ENCODE measurements around the gene IHH. TPM values are rescaled to one million over a fixed set of nuclear protein-coding genes. Genes with fewer than 3 reads are reported as not detected.

Gene IHH
- total RNA-seq, 1 experiment from 2014 or later = 0.07 TPM

DNA sequence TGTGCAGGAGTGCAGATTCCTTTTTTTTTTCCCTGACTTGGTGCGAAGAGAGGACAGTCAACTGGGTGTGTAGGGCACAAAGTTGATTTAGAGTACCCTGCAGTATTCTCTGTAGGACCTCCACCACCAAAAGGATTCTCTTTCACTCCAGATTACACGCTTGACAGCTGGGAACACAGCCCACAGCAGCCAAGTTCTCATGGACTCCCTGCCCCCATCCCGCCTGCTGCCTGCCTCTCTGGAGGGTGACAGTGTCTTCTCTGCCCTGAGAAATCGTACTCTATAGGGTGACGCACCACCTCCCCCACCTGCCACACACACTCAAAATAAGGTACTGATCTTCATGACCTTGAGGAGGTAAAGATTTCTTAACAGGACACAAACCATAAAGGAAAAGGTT is 26.6 kb upstream of the IHH start:
- no peak for TF ChIP-seq CTCF (conservative IDR thresholded peaks at IDR 0.05; ENCODE audit: low read depth, low read length)
- no peak for TF ChIP-seq EZH2 (IDR thresholded peaks at IDR 0.05; ENCODE audit: low read length, unreplicated experiment)
- TF ChIP-seq EZH2phosphoT487 (IDR thresholded peaks at IDR 0.05; ENCODE audit: borderline replicate concordance, low read length) = no peak
- BruUV-seq (replicated peaks) = no TSS peak
- H4K20me1 ChIP-seq (ENCODE audit: low read length) = no peaks in the 10 kb centered on the region
- H3K9me2 ChIP-seq (replicated peaks; ENCODE audit: low read length) = no peaks in the 10 kb centered on the region
- no peak overlapping the region for H3K27ac ChIP-seq (ENCODE audit: low read length)
- H3K27me3 ChIP-seq (ENCODE audit: low read length) = no peaks in the 10 kb centered on the region
- no peak overlapping the region for H2AFZ ChIP-seq (ENCODE audit: low read length)
- no peak overlapping the region for H3K4me2 ChIP-seq (ENCODE audit: low read length)
- H3K9me3 ChIP-seq (ENCODE audit: low read length) = no peaks in the 10 kb centered on the region
- ATAC-seq (no peak), DNase-seq (no peak)
- CTCF ChIA-PET = no interaction called here
- H3K79me2 ChIP-seq (ENCODE audit: low read length) = no peaks in the 10 kb centered on the region
- H3K4me1 ChIP-seq (ENCODE audit: insufficient read depth, low read length) = no peaks in the 10 kb centered on the region
- POLR2A ChIA-PET (ENCODE audit: unreplicated experiment) = no interaction called here
- H3K4me3 ChIP-seq (ENCODE audit: low read length) = no peak overlapping the region
- no peak overlapping the region for H3K9ac ChIP-seq (ENCODE audit: low read length)
- H3F3A ChIP-seq (ENCODE audit: low read length, unreplicated experiment) = no peaks in the 10 kb centered on the region
- H3K36me3 ChIP-seq (ENCODE audit: low read depth, low read length) = no peaks in the 10 kb centered on the region
- intact Hi-C loops (cut with micrococcal nuclease) = no loop called here

GRCh38 chr2:219086196-219086595 is 25.5 kb upstream of the IHH start:
- DNase-seq = no peak
- POLR2A ChIA-PET (ENCODE audit: unreplicated experiment) = no interaction called here
- H2AFZ ChIP-seq (ENCODE audit: low read length) = no peak overlapping the region
- no peak overlapping the region for H3K27ac ChIP-seq (ENCODE audit: low read length)
- no peaks in the 10 kb centered on the region for H3K36me3 ChIP-seq (ENCODE audit: low read depth, low read length)
- H3K9ac ChIP-seq (ENCODE audit: low read length) = no peak overlapping the region
- no TSS peak for BruUV-seq (replicated peaks)
- H3K4me2 ChIP-seq (ENCODE audit: low read length) = no peak overlapping the region
- no peaks in the 10 kb centered on the region for H3K9me2 ChIP-seq (replicated peaks; ENCODE audit: low read length)
- ATAC-seq = no peak
- intact Hi-C loops (cut with micrococcal nuclease) = no loop called here
- no peaks in the 10 kb centered on the region for H3K9me3 ChIP-seq (ENCODE audit: low read length)
- CTCF ChIA-PET = no interaction called here
- H3F3A ChIP-seq (ENCODE audit: low read length, unreplicated experiment) = no peaks in the 10 kb centered on the region
- no peaks in the 10 kb centered on the region for H3K4me1 ChIP-seq (ENCODE audit: insufficient read depth, low read length)
- TF ChIP-seq CTCF (conservative IDR thresholded peaks at IDR 0.05; ENCODE audit: low read depth, low read length) = no peak
- TF ChIP-seq EZH2phosphoT487 (IDR thresholded peaks at IDR 0.05; ENCODE audit: borderline replicate concordance, low read length) = no peak
- no peak for TF ChIP-seq EZH2 (IDR thresholded peaks at IDR 0.05; ENCODE audit: low read length, unreplicated experiment)
- H3K4me3 ChIP-seq (ENCODE audit: low read length) = no peak overlapping the region
- H3K27me3 ChIP-seq (ENCODE audit: low read length) = no peaks in the 10 kb centered on the region
- H4K20me1 ChIP-seq (ENCODE audit: low read length) = no peaks in the 10 kb centered on the region
- no peaks in the 10 kb centered on the region for H3K79me2 ChIP-seq (ENCODE audit: low read length)

DNA sequence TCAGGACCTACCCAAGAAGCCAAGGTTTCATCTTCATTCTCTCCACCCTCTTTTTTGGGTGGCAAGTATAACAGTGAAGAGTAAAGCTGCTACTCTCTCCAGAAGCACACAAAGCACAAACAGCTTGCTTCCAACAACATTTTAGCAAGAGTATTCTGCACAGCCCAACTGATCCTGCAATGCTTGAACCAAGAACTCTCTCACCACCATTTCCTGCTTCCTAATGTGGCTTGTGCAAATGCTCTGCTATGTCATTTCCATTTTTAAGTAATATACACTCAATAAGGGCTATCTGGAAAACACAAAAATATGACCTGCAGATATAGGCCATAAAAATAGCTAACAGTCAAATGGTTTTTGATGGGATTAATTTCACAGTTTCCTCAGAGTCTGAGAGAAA is 24.1 kb upstream of the IHH start:
- ChIA-PET CTCF (no interaction called here), POLR2A (ENCODE audit: unreplicated experiment) (no interaction called here)
- intact Hi-C loops (cut with micrococcal nuclease) = no loop called here
- TF ChIP-seq CTCF (conservative IDR thresholded peaks at IDR 0.05; ENCODE audit: low read depth, low read length) (no peak), EZH2 (IDR thresholded peaks at IDR 0.05; ENCODE audit: low read length, unreplicated experiment) (no peak), EZH2phosphoT487 (IDR thresholded peaks at IDR 0.05; ENCODE audit: borderline replicate concordance, low read length) (no peak)
- Histone ChIP-seq H3K36me3 (ENCODE audit: low read depth, low read length) (no peaks in the 10 kb centered on the region), H3F3A (ENCODE audit: low read length, unreplicated experiment) (no peaks in the 10 kb centered on the region), H3K9ac (ENCODE audit: low read length) (no peak overlapping the region), H3K4me2 (ENCODE audit: low read length) (no peak overlapping the region), H3K9me2 (replicated peaks; ENCODE audit: low read length) (no peaks in the 10 kb centered on the region), H3K4me1 (ENCODE audit: insufficient read depth, low read length) (peaks cover 2% of the 10 kb centered on the region), H4K20me1 (ENCODE audit: low read length) (no peaks in the 10 kb centered on the region), H3K9me3 (ENCODE audit: low read length) (no peaks in the 10 kb centered on the region), H3K4me3 (ENCODE audit: low read length) (no peak overlapping the region), H3K27me3 (ENCODE audit: low read length) (no peaks in the 10 kb centered on the region), H3K79me2 (ENCODE audit: low read length) (no peaks in the 10 kb centered on the region), H3K27ac (ENCODE audit: low read length) (no peak overlapping the region), H2AFZ (ENCODE audit: low read length) (no peak overlapping the region)
- ATAC-seq (no peak), DNase-seq (no peak)
- no TSS peak for BruUV-seq (replicated peaks)

Measured in PC-3 (cell line).